OCI-LY1 (cell line): Measurements from ENCODE around the gene PNMA1.

Experiments used
- H2AFZ ChIP-seq: fragments of 200-600 bp; sonication (generic), shearing (Covaris generic); 2 replicates; pipeline ENCODE4 v1.6.0; 2014; ENCODE audit warnings: antibody characterized with exemption, mild to moderate bottlenecking, low read length
- H3F3A ChIP-seq: fragments of 200-600 bp; sonication (generic), shearing (Covaris generic); 2 replicates; pipeline ENCODE4 v1.6.0; 2014; ENCODE audit warnings: mild to moderate bottlenecking, antibody characterized with exemption, low read length, moderate library complexity; ENCODE audit not compliant: insufficient read depth
- H3K27ac ChIP-seq: fragments of 200-600 bp; sonication (generic); 2 replicates; pipeline ENCODE4 v1.5.1; 2014; ENCODE audit warnings: low read length, mixed run types, mild to moderate bottlenecking, low read depth; ENCODE audit not compliant: poor library complexity, severe bottlenecking
- H3K27me3 ChIP-seq: fragments of 200-600 bp; sonication (generic); 2 replicates; pipeline ENCODE4 v1.6.0; 2014; ENCODE audit warnings: antibody characterized with exemption, mild to moderate bottlenecking, low read length, moderate library complexity; ENCODE audit not compliant: insufficient read depth
- H3K36me3 ChIP-seq: fragments of 200-600 bp; sonication (generic); 2 replicates; pipeline ENCODE4 v1.6.1; 2014; ENCODE audit warnings: mild to moderate bottlenecking, antibody characterized with exemption, low read length, moderate library complexity, mixed read lengths; ENCODE audit not compliant: insufficient read depth
- H3K4me1 ChIP-seq: fragments of 200-600 bp; sonication (generic); 2 replicates; pipeline ENCODE4 v1.5.1; 2014; ENCODE audit warnings: mild to moderate bottlenecking, low read length, moderate library complexity; ENCODE audit not compliant: insufficient read depth, severe bottlenecking
- H3K4me2 ChIP-seq: fragments of 200-600 bp; sonication (generic), shearing (Covaris generic); 2 replicates; pipeline ENCODE4 v1.6.1; 2014; ENCODE audit warnings: low read length
- H3K4me3 ChIP-seq: fragments of 200-600 bp; sonication (generic); 2 replicates; pipeline ENCODE4 v1.5.1; 2014; ENCODE audit warnings: low read length, low read depth, mild to moderate bottlenecking, mixed read lengths; ENCODE audit not compliant: poor library complexity, severe bottlenecking
- H3K79me2 ChIP-seq: fragments of 200-600 bp; shearing (Covaris generic); 2 replicates; pipeline ENCODE4 v1.6.1; 2016; ENCODE audit warnings: mixed run types, low read length, mixed read lengths; ENCODE audit not compliant: insufficient read depth
- H3K9ac ChIP-seq: fragments of 200-600 bp; sonication (generic), shearing (Covaris generic); 2 replicates; pipeline ENCODE4 v1.6.1; 2014; ENCODE audit warnings: mild to moderate bottlenecking, low read length, mixed read lengths
- H3K9me2 ChIP-seq: fragments of 200-600 bp; sonication (generic), shearing (Covaris generic); 2 replicates; pipeline ENCODE4 v1.6.1; 2014; ENCODE audit warnings: low read depth, mild to moderate bottlenecking, low read length, mixed read lengths
- H3K9me3 ChIP-seq: fragments of 200-600 bp; shearing (Covaris generic); 2 replicates; pipeline ENCODE4 v1.6.1; 2014; ENCODE audit warnings: low read length, mixed read lengths
- H4K20me1 ChIP-seq: fragments of 200-600 bp; sonication (generic), shearing (Covaris generic); 2 replicates; pipeline ENCODE4 v1.6.0; 2016; ENCODE audit warnings: mild to moderate bottlenecking, low read length; ENCODE audit not compliant: insufficient read depth
- CTCF ChIP-seq: fragments of 200-600 bp; sonication (generic), shearing (Covaris generic); IDR thresholded peaks from 2 replicates; pipeline ENCODE4 v1.5.1; 2017; ENCODE audit warnings: mild to moderate bottlenecking, antibody characterized with exemption, low read length, moderate library complexity, mixed read lengths
- EZH2 ChIP-seq: fragments of 200-600 bp; sonication (generic), shearing (Covaris generic); IDR thresholded peaks from 2 replicates; pipeline ENCODE4 v1.8.0; 2017; ENCODE audit warnings: borderline replicate concordance, mixed run types, mild to moderate bottlenecking, antibody characterized with exemption, low read length, moderate library complexity, mixed read lengths

Gene PNMA1

DNA sequence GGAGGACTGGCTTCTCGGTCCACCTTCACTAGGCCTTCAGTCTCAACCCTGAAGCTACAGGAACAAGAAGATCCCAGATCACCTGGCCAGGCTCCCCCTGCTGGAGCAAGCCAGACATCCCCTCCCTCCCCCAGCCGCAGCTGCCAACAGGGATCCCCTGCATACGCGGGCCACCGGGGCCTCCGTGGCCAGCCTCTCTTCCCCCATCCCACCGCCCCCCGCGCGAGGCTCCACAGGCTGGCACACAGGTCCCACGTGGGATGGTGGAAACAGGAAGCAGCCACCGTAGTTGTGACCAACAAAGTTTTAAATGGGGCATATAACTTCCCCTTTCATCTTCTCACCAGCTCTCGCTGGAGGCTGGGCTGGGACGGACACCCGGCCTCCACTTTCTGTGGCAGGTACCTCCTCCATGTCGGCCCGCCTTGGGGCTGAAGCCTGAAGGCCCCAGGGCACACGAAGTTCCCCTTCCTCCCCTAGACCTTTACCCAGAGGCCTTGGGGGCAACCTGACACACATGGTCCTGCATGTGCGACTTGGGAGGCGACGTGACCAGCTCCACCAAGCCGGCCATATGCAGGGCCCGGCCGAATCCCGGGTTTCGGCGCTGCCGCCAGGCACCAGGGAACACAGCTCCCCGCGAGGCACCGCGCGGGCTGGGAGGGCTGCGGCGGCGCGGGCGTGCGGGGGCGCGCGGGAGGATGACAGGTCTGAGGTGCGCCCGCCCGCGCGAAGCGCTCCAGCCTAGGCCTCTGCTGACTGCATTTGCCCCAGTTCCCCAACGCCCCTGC is 44.4 kb upstream of the PNMA1 start:
- H4K20me1 ChIP-seq, result no peaks in the 10 kb centered on the region
- peaks cover 88% of the 10 kb centered on the region for H3K4me1 ChIP-seq
- H3K9me3 ChIP-seq, result no peaks in the 10 kb centered on the region
- H3K36me3 ChIP-seq, result peaks cover 6% of the 10 kb centered on the region; the same call in 1 of the 2 replicates
- H3F3A ChIP-seq, result no peaks in the 10 kb centered on the region
- H3K4me2 ChIP-seq, result peak overlapping the region; percentile 92
- peaks cover 54% of the 10 kb centered on the region for H3K79me2 ChIP-seq
- no peaks in the 10 kb centered on the region for H3K9me2 ChIP-seq
- H3K9ac ChIP-seq, result peak overlapping the region; percentile 96
- peak overlapping the region; percentile 82 for H3K27ac ChIP-seq
- H3K4me3 ChIP-seq, result peak overlapping the region; percentile 88
- no peaks in the 10 kb centered on the region for H3K27me3 ChIP-seq
- TF ChIP-seq EZH2 (no peak), CTCF (peak; percentile 67)
- H2AFZ ChIP-seq, result no peak overlapping the region

DNA sequence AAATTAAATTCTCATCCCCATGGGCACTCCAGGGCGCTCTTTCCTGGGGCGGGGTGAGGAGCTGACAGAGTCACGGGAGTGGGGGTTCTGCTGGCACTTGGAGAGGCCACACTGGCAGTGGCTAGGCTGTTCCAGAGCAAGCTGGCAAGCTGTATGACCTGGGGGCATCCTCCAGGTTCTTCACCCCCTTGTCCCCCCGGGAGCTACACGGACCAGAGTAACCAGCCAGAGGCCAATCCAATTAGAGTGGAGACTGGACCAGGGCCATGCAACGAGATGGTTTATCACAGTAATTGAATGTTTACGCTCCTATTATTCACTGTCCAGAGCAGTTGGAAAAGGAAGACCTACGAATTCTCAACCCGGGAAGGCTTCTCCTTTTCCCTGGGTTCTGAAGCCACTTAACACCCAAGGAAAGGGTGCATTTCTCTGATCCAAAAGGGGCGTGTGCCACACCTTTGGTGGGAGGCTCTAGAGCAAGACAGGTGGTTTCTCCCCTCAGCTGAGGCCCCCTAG is 43.8 kb upstream of the PNMA1 start:
- H3K79me2 ChIP-seq, result peaks cover 61% of the 10 kb centered on the region
- no peaks in the 10 kb centered on the region for H4K20me1 ChIP-seq
- H3K4me3 ChIP-seq, result peak overlapping the region; percentile 88
- no peaks in the 10 kb centered on the region for H3K9me2 ChIP-seq
- no peaks in the 10 kb centered on the region for H3K9me3 ChIP-seq
- peaks cover 88% of the 10 kb centered on the region for H3K4me1 ChIP-seq
- H3K36me3 ChIP-seq, result peaks cover 6% of the 10 kb centered on the region; the same call in 1 of the 2 replicates
- H3K9ac ChIP-seq, result peak overlapping the region; percentile 96
- peak overlapping the region; percentile 82 for H3K27ac ChIP-seq
- no peaks in the 10 kb centered on the region for H3F3A ChIP-seq
- no peaks in the 10 kb centered on the region for H3K27me3 ChIP-seq
- no peak for TF ChIP-seq EZH2
- no peak for TF ChIP-seq CTCF
- no peak overlapping the region for H2AFZ ChIP-seq
- peak overlapping the region; percentile 92 for H3K4me2 ChIP-seq

GRCh38 chr14:73757381-73757780 is 43.2 kb upstream of the PNMA1 start:
- Histone ChIP-seq H3F3A (no peaks in the 10 kb centered on the region), H3K9ac (peak overlapping the region; percentile 96), H4K20me1 (no peaks in the 10 kb centered on the region)

More at GRCh38 chr14:73757381-73757780, 43.2 kb upstream of the PNMA1 start:
- TF ChIP-seq EZH2, result no peak
- TF ChIP-seq CTCF, result no peak
- peak overlapping the region; percentile 82 for H3K27ac ChIP-seq
- H3K36me3 ChIP-seq, result peaks cover 6% of the 10 kb centered on the region; the same call in 1 of the 2 replicates
- H3K79me2 ChIP-seq, result peaks cover 66% of the 10 kb centered on the region
- H3K4me2 ChIP-seq, result peak overlapping the region; percentile 92
- H3K9me3 ChIP-seq, result no peaks in the 10 kb centered on the region
- no peaks in the 10 kb centered on the region for H3K9me2 ChIP-seq
- no peak overlapping the region for H2AFZ ChIP-seq
- peaks cover 88% of the 10 kb centered on the region for H3K4me1 ChIP-seq
- peak overlapping the region; percentile 88 for H3K4me3 ChIP-seq
- H3K27me3 ChIP-seq, result no peaks in the 10 kb centered on the region
